T follicular helper cell (primary cell): ENCODE data around the gene CHST15.
A peak's percentile ranks its signal among the peaks of the same experiment; 100 is the strongest.

Source experiments
- DNase-seq: peaks from one replicate; pipeline ENCODE4 v3.0.0-alpha.2; 2020; ENCODE audit warnings: low read depth

Gene CHST15

DNA sequence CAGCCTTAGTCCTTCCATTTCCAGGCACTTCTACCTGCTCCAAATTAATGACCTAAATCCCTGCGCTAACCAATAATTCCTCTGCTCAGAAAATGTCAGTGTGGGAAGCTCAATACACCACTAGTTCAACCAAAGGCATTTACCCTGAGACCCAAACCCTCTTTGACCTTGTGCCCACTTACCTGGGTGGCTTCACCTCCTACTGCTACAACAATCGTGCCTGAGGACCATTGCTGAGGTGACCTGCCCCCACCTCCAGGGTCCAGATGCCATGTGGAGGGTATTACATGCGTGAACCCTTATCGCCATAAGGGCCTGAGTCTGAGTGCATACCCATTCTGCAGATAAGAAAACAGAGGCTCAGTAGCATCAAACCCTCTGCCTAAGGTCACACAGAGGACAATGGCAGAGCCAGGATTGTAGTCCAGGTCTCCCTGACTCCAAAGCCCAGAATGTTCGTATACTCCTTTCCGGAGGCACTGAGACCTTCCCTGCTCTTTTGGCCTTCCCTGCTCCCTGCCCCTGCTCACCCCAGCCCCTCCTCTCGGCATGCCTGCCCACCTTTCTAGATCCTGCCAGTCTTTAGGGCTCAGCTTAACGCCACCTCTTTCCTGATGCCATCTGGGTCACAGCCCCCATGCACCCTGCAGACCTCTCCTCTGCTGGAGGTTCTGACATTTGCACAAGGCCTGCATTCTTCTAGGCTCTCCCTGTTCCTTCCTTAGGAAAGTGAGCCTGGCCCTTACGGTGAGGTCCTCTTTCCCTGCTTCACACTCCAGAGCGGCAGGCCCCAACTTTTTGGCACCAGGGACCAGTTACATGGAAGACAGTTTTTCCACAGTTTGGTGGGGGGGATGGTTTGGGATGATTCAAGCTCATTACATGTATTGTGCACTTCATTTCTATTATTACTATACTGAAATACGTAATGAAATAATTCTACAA is 94.9 kb downstream of the CHST15 start:
- DNase-seq = no peak

DNA sequence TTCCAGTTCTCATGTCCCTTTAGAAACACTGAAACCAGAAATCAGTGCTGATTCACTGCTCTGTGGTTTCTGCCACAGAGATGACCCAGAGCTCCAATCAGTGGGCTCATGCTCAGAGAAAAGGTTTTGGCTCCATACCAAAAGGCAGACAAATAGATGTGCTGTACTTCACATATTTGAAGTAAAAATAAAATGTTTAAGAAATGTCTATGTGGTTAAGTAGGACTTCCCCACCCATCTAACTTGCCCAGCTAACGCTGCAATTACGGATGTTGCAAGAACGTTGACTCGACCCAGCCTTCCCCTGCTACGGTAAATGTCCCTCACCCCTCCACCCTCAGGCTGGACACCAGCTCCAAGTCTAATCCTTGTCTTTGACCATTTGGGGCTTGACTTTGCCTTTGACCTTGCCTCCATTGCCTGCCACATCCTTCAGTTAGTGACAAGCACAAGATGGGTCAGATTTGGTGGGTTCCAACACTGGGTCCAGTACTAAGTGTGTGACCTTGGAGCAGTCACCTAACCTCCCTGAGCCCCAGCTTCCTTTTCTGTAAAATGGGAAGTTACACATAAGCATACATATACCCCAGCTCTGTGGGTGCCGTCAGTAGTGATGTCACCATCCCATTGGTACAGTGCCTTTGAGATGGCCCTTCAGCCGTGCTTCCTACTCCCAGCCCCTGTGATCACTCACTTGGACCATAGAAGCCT is 95.8 kb downstream of the CHST15 start:
- no peak for DNase-seq

DNA sequence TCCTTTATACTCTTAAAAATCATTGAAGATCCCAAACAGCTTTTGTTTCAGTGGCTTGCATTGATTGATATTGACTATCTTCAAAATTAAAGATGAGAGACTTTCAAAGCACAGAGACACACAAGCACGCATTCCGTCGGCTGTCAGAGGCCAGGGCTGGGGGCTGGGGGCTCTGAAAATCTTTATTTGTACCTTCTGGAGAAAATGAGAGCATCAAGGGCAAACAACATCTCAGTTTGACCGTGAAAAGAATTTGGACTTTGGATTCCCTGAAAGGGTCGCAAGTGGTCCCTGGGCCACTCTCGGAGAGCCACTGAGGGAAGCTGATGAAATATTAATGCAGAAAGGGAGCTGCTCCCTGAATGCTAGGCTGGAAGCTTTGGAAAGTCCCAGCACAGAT is 96.4 kb downstream of the CHST15 start:
- DNase-seq = no peak

DNA sequence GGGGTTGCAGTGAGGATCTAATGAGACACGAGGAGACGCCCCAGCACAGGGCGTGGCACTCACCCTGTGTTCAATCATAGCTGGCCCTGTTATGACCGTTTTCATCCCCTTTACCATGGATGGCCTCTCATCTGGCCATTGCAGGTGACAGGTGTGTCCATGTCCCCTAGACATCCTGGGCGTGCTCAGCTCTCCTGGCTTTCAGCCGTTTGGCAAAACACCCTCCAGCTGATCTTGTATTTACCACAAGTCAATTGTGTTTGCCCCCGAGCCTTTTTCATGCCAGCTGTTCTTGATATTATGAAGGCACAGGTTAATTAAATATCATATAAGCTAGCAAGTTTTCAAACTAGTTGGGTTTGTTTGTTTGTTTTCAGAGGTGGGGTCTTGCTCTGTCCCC is 97.1 kb downstream of the CHST15 start:
- DNase-seq = no peak

DNA sequence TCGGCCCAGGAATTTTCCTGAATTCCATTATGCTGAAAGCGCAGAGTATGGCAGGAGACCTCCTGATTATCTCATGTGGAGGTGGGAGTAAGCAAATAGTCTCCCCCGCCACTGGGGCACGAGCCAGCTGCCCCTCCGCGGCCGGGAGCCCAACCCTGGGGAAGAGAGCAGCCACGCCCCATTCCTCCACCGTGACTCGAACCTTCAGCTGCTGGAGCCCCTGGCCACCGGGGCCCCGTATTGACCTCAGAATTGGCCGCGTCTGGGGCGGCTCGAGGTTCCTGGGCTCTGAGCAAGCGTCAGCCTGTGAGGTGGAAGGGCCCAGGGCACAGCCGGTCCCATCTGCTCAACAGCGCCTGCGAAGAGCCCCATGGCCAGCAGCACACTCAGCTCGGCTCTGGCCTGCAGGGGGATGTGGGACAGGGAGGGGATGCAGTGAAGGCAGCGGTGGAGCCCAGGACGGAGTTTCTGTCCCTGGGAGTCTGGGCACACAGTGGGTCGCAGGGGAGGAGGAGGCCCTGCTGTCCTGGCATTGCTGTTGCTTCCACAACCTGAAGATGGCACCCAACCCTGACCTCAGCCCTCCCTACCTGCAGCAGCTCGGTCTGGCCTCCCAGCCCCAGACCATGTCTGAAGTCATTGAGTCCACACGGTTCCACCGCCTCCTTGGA is 97.8 kb downstream of the CHST15 start:
- no peak for DNase-seq

DNA sequence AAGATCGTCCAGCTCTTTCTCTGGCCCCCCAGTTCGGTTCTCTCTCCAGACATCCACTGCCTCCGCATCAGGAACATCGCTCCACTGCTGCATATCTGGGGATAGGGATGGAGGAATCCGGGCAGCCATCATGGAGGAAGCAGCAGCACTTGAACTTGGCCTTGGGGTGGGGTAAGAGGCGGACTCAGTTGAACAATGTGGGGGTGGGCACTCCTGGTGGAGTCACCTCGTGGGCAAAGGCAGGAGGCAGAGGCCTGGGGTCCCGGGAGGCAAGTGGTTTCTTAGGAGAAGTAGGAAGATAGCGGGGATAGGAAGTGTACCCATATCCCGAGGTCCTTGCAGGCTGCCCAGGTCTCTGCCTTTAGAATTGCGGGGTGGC is 98.3 kb downstream of the CHST15 start:
- no peak for DNase-seq

DNA sequence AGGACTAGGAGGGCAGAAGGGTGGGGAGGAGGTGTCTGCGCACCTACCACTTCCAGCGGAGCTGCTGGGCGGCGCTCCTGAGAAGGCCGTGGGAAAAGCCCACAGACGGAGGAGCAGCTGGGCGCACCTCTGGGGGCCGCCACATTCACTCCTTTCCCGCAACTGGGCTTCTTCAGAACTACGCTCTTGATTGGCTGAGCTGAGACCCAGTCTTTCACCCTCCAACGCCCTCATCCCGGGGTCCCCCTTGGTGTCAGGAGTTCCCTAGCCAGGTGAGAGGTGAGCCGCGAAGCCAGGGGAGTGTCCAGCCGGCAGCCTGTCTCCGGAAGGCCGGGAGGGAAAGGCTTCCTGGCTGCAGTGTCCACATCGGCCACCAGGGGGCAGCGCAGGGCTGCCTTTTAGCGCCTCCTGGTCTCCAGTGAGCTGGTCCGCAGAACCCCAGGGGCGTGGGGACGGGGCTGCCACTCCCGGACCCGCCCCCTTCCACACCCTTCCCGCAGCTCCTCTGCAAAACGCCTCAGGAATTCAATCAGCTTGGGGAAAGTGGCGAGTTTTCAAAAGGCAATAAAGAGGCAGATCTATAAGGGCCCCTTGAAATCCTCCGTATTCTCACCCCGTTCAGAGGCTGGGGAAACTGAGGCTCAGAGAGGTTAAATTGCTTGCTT is 98.8 kb downstream of the CHST15 start:
- peak; percentile 63 for DNase-seq

DNA sequence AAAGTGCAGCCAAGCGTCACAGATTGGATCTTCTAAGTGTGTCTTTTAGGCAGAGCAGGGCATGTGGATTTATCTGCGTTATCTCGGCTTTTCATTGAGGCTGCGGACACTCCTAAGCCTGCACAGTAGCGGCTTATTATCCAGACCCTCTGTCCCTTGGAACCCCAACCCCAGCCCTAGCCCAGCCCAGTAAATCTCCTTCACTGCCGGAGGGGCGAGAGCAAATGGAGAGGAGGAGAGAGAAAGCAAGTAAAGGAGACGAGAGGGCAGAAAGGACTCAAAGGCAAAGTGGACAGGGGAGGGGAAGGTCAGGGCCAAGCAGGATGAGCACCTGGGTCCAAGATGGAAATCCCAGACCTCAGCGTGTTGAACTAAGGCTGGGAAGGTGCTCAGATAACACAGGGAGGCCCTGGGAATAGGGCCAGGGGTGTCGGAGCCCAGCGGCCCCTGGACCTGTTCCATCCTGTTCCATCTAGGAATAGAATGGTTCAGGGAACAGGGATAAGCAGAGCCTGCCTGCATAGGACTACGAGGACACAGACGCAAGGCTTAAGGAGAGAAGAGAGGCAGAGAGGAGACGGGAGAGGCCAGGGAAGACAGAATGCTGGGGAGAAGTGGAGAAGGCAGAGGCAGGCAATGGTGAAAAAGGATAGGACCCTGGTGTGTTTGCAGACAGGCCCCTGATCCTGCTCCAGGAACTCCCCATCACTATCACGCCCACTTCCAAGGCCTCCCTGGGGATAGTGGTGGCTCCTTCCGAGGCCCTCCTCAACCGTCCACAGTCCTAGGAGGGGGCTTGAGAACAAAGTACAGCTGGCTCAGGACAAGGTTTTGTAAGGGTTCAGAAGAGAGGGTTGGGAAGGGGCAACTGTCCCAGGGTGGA is 99.6 kb downstream of the CHST15 start:
- DNase-seq = no peak

DNA sequence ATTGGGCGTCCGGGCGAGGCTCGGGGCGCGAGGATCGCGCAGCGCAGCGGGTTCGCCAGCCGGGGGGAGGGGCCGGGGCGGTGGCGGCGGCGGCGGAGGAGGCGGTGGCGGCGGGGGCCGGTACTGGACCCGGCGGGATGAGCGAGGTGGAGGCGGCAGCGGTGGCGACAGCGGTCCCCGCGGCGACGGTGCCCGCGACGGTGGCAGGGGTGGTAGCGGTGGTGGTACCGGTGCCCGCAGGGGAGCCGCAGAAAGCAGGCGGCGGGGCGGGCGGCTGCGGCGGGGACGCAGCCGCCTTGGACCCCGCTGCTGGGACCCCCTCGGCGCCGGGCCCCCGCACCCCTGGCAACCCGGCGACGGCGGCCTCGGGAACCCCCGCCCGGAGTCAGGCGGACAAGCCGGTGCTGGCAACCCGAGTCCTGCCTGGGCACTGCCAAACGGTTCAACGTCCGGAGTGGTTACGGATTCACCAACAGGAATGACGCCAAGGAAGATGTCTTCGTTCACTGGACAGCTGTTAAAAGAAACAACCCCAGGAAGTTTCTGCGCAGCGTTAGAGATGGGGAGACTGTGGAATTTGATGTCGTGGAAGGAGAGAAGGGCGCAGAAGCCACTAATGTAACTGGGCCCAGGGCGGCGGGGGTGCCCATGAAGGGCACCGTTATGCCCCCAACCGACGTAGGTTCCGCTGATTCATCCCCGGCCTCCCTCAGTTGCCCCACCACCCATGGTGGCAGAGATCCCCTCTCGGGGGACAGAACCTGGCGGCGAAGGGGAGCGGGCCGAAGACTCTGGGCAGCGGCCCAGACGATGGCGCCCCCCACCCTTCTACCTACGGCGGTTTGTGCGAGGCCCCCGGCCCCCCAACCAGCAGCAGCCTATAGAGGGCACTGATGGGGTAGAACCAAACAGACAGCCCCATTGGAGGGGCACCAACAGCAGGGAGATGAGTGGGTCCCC is 101.5 kb downstream of the CHST15 start:
- no peak for DNase-seq

DNA sequence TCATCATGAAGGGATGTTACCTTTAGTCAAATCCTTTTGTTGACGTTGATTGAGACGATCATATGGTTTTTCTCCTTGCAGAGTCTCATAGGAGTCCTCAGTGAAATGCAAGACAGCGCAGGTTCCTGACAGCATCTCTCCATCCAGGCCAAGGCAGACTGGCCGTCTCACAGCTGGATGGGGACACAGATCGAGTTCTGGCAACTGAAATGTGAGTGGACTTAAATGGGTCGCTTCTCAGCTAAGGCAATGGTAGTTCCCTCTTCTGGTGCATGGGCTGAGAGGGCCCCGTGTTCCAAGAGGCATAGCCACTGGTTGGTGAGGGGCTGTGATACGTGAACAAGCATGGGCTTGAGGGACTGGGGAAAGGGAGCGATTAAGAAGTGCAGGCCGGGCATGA is 102.5 kb downstream of the CHST15 start:
- no peak for DNase-seq

DNA sequence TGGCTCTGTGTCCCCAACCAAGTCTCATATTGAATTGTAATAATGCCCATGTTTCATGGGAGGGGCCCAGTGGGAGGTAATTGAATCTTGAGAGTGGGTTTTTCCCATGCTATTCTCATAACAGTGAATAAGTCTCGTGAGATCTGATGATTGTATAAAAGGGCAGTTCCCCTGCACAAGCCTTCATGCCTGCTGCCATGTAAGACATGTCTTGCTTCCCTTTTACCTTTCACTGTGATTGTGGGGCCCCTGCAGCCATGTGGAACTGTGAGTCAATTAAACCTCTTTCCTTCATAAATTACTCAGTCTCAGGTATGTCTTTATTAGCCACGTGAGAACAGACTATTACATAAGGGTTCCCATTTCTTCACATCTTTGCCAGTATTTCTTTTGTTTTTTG is 104.7 kb downstream of the CHST15 start:
- no peak for DNase-seq

DNA sequence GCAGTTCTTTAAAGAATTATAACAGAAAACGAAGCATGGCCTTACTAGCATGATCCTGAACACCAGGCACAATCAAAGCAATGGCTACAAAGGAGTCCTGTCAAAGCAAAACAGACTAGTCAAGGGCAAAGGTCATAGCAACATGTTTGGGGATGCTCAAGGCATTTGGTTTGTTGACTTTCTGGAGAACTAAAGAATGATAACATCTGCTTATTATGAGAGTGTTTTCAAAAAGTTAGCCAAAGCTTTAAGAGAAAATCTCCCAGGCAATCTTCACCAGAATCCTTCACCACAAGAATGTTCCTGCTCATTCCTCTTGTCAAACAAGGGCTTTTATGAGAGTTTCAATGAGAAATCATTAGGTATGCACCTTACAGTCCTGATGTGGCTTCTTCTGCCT is 106.7 kb downstream of the CHST15 start:
- no peak for DNase-seq

DNA sequence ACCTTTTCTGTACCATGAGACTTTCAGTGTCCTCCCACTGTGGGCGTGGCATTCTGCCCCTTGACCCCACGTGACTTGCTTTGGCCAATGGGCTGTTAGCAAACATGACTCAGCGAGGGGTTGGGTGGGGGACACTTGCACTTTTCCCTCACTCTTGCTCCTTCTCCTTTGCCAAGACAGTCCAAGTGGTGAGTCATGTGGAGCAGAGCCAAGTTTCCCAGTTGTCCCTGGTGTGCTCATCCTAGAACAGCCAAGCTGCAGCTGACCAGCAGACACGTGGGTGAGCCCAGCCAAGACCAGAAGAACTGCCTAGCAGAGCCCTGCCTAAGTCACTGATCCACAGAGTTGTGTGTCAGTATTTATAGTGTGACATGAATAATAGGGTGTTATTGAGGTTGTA is 119.0 kb downstream of the CHST15 start:
- DNase-seq = no peak

DNA sequence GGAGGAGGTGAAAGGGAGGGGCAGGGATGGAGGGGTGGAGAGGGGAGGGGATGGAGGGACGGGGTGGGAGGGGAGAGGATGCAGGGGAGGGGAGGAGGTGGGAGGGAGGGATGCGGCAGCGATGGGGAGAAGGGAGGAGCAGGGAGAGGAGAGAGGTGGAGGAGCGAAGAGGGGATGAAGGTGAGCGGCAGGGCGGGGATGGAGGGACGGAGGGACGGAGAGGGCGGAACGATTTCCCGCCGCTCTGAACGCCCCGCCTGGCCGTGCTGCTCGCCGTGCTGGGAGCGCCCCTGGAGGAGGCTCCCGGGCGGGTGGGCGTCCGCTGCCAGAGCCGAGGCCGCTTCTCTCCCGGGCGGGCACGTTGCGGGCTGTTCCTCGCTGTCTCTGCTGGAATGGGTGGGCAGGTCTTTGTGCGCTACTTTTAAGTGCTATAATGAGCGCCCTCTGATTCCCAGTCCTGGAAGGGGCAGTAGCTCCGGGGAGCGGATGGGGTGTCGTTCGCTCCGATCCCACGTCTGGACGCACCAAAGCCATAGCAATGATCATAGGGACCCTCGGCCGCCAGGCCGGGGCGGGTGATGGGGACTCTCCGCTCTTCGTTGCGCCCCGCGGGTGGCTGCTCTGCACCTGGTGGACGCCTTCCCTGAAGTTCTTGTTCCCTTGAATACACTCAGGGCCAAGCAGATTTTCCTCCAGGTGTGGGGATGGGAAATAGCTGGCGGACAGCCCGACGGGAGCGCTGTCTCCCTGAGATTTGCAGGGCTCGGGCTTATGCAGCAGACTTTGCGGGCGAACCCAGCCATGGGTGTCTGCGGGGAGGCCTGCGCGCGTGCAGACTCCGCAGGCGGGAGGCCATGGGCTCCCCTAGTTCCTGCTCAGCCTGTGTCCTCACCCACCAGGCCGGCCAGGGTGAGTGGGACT is 120.7 kb downstream of the CHST15 start:
- no peak for DNase-seq

DNA sequence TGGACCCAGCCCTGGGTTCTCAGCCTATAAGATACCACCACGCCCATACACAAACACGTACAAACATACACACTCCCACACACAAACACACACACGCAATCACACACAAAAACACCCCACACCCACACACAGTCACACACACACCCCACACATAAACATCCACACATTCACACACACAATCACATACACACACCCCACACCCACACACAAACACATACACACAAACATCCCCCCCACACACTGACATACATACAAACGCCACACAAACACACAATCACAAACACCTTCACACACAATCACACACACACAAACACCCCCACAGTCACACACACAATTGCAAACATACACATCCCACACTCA is 122.5 kb downstream of the CHST15 start:
- no peak for DNase-seq

DNA sequence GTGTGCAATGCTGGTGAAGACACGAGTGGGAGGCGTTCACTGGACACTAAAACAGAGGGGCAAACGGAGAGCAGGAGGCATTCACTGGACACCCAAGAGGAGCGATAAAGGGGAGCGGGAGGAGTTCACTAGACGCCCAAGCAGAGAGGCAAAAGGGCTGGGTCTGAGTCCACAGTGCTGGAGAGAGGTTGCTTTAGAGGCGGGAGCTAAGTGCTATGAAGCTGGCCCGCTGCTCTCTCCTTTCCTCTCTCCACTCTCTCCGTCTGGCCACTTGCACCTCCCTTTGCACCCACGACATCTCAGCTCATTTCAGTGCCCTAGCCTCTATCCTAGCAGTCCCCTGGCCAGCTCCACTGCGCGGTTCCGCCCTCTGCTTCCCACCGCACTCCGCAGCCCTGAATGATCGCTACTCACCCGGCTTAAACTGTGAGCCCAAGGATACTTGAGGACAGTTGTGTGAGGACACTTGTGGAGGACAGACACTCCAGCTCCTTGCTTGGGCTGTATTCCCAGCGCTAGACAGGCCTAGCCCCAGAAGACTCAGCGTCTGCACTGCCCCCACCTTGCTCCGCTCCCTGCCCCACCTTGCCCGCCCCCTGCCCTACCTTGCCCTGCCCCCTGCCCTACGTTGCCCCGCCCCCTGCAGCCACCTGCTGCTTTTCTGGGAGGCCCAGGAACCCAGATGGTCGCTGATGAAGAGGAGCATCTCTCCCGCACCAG is 123.0 kb downstream of the CHST15 start:
- DNase-seq = no peak

DNA sequence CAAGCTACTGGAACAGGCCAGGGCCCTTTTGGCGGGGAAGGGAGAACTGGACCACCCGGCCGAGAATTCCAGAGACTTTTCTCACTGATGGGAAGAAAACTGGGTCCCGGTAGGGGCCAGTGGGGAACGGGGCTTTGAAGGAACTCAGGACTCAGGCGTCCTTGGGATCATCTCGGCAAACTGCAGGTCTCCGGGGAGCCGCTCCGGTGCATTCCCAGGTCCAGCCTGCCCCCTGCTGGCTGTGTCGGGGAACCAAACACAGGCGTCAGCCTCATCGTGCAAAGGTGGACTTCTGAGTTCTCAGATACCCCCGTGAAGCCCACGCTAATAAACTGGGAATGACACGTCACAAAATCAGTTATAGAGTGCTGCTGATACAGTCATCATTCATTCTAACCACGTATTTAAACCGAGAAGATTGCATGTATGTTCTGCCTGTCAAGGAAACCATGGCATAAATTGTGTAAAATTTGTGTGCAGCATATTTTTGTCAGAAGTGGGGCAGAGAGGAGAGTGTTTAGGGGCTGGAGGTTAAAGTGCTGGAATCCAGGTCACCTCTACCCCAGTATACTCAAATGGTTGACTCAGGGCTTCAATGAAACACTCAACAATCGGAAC is 125.7 kb downstream of the CHST15 start:
- peak; percentile 19 for DNase-seq

DNA sequence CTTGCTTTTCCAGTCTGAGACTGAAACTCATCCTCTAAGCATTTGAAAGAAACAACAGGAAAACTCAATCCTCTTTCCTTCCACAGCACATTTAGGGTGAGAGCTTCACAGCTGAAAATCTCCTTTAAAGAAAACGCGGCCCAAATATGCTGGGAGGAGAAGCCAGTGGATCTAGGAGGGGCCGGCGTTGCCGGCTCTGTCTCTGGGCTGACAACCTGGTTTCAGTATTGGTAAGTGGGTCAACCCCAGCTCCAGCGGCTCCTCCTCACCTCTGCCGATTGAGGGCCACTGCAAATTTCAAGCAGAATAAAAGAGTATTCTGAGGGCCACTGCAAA is 126.5 kb downstream of the CHST15 start:
- DNase-seq = no peak
